UCSD-AML1 (cell line): Measurements from ENCODE around the gene PLP1.

Experiments used
- DNase-seq: peaks from one replicate; lab custom pipeline; 2025; ENCODE audit not compliant: unreplicated experiment; lab: John Stamatoyannopoulos, UW

PLP1 gene

DNA sequence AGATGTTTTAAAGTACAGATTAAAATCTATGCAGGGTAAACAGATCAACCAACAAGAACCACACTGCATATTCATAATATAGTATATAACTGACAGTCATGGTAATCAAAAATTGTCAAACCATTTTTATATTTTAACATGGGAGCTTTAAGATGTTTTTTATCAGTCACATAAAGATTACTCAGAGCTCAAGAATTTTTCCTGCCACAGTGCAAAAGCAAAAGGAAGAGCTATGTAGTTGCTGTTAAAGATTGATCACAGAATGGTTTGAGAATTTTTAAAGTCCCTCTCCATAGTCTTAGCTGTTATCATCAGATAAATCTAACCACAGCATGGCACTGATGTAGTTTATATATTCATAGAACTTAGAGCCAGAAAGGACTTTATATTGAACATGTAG, 47.0 kb downstream of the PLP1 start:
- no peak for DNase-seq

DNA sequence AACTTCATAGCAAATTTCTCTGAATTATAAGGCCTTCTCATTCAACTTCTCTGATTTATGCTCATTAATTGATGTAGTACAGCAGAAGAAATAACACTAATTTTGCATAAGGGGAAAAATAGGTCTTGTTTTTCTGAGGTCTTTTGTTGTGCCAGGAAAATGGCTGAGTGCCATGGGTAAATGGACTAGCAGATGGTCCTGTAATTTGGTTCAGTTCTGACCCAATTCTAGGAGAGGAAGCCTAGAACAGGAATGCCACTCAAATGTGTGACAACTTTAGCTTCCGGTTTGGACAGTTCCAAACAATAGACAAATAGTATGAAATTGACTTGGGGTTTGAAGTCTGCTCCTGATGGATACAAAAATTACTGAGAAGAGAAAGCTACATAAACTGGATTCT, 49.2 kb downstream of the PLP1 start:
- DNase-seq = no peak

DNA sequence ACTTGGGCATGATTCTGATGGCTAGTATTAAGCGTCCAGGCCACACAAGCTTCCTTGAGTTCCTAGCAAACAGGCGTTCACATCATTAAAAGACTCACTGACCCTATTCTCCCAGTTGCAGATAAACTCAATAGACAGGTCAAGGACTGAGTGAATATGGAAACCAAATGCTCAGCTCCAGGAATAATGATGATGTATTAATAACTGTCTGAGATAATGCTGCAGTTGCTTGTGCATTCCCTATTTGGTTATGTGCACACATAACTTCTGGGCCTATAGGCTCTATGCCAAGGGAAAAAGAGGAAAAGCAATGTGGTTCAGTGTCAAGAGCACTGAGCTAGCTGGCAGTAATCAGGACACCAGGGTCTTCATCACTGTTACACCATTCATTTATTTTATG, 51.9 kb downstream of the PLP1 start:
- no peak for DNase-seq

DNA sequence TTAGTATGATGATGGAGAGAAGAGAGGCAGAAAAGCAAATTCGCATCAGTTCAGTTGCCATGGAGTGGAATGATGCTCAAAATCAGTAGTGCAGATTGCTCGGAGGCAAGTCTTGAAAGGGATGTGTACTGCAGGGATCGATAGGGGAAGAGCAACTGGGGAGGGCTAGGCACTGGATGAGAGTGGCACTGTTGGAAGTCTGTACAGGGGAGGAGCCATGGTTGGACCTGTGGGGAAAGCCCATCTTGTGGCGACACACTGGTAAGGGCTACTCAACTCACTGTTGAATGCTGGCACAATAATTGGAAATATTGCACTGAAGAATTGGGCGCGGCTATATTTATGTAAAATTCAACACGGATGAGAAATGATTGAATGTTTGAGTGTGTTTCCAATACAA, 54.2 kb downstream of the PLP1 start:
- DNase-seq = no peak

DNA sequence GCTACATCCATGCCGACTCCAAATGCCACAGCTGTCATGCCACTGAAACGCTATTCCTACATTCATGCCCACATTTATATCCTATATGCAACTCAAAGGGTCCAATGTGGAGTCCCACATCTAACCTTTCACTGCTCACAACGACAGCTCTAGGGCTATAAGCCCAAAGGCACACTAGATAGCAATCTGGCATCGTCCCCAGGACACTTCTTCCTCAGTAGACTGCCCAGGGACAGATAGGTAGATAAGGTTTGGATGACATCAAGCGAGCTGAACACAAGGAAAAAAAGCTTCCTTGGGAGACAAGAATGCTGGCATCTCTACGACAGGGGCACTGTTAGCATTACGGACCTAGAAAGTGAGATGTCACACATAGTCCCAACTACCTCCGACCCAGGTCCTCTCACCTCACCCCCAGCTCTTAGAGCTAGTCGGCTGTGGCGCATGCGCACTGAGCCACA, 54.7 kb downstream of the PLP1 start:
- no peak for DNase-seq

DNA sequence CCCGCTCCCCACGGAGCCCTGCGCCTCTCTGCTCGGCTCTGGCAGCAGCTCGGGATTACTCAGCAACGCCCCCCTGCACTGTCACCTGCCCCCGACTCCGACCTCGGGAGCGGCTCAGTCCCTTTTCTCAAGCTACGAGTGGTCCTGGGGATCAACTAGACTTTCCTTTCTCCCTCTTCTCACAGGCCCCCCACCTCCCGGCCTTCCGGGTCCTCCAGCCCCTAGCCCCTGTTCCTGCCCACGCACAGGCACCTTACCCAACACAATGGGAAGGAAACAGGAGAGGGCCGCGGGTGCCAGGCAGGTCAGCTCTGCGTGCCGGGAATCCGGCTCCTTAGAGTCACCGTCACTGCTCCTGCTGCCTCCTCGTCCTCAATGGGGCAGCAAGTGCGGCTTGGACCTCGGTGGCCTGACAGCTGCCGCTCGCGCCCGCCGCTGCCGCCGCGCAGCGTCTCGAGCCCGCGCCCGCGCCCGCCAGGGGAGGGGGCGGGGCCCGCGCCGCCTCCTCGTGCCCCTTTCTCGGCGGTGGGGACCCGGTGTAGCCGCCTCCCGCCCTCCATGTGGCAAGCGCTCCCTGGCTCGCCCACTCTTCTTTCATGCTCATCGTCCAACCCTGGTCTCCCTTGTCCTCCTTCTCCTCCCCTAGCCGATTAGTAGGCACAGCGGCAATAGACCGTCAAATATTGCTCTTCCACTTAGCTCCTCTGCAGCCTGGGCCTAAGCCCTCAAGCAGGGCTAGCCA, 55.3 kb downstream of the PLP1 start, which contains the start of gene RAB9B:
Gene RAB9B, minus strand, starts transcription at position 455 of the 742 bp plus-strand sequence. CDS start 6,473 bp downstream, outside the sequence.
- no peak for DNase-seq

DNA sequence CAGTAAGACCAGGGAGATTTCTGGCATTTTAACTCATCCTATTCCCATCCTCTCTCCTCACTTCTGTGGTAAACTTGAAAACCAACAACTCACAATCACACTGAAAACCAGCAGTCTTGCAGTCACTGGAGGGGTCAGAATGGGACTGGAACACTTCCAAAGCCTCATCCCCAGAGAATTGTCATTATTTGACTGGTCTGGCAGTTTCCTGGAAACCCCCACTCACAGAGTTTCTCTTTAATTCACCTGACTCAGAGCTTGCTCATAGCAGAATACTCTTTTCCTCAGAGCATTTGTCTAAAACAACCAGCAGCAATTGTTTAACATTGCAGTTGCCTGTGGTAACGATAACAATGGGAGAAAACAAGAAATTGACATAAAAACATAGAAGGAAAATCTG, 62.8 kb downstream of the PLP1 start:
- no peak for DNase-seq
